Kidney epithelial cell (primary cell): ENCODE results near the gene PPIL4. TPM values are rescaled to one million over a fixed set of nuclear protein-coding genes. Genes with fewer than 3 reads are reported as not detected.

Source experiments
- DNase-seq: peaks from one replicate; pipeline ENCODE4 v3.0.0-alpha.2; 2010; ENCODE audit warnings: low read depth
- H3K27me3 ChIP-seq: 2 replicates; pipeline ENCODE4 v1.6.0; 2011; ENCODE audit warnings: low read length; ENCODE audit not compliant: control insufficient read depth, insufficient read depth
- H3K36me3 ChIP-seq: 2 replicates; pipeline ENCODE4 v1.5.1; 2011; ENCODE audit warnings: low read length; ENCODE audit not compliant: control insufficient read depth, insufficient read depth
- H3K4me3 ChIP-seq: 2 replicates; pipeline ENCODE4 v1.5.1; 2011; ENCODE audit warnings: low read depth, mild to moderate bottlenecking, control low read depth, low read length
- total RNA-seq: library from RNA; depleted of rRNA; stranded (reverse); fragments of >200 nt; gene quantifications from 2 replicates; pipeline ENCODE4 v1.2.3, GENCODE V29; 2015
- TF ChIP-seq, protein P1 (sequence below): IDR thresholded peaks from 2 replicates; pipeline ENCODE4 v1.5.1; 2011; ENCODE audit warnings: mild to moderate bottlenecking, moderate library complexity, low read length, control low read depth, inconsistent platforms; ENCODE audit not compliant: insufficient read depth, poor library complexity, severe bottlenecking

PPIL4 gene
- total RNA-seq, 1 donor from 2014 or later: 34.6 TPM

GRCh38 chr6:149567945-149568585, 22.2 kb upstream of the PPIL4 start:
- no peak for DNase-seq

GRCh38 chr6:149567194-149567586, 21.3 kb upstream of the PPIL4 start:
- no peak for DNase-seq

More at GRCh38 chr6:149567945-149568585, 22.2 kb upstream of the PPIL4 start:
- no peaks in the 10 kb centered on the region for H3K27me3 ChIP-seq
- H3K36me3 ChIP-seq: no peaks in the 10 kb centered on the region
- no peak overlapping the region for H3K4me3 ChIP-seq
- TF ChIP-seq, protein P1, sequence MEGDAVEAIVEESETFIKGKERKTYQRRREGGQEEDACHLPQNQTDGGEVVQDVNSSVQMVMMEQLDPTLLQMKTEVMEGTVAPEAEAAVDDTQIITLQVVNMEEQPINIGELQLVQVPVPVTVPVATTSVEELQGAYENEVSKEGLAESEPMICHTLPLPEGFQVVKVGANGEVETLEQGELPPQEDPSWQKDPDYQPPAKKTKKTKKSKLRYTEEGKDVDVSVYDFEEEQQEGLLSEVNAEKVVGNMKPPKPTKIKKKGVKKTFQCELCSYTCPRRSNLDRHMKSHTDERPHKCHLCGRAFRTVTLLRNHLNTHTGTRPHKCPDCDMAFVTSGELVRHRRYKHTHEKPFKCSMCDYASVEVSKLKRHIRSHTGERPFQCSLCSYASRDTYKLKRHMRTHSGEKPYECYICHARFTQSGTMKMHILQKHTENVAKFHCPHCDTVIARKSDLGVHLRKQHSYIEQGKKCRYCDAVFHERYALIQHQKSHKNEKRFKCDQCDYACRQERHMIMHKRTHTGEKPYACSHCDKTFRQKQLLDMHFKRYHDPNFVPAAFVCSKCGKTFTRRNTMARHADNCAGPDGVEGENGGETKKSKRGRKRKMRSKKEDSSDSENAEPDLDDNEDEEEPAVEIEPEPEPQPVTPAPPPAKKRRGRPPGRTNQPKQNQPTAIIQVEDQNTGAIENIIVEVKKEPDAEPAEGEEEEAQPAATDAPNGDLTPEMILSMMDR: no peak

GRCh38 chr6:149566410-149567193, 20.8 kb upstream of the PPIL4 start:
- Histone ChIP-seq H3K4me3 (peak overlapping the region; percentile 91), H3K27me3 (no peaks in the 10 kb centered on the region), H3K36me3 (no peaks in the 10 kb centered on the region)
- TF ChIP-seq, protein P1: no peak
- no peak for DNase-seq

More at GRCh38 chr6:149567194-149567586, 21.3 kb upstream of the PPIL4 start:
- TF ChIP-seq, protein P1: no peak
- Histone ChIP-seq H3K4me3 (peak overlapping the region; percentile 91), H3K27me3 (no peaks in the 10 kb centered on the region), H3K36me3 (no peaks in the 10 kb centered on the region)

GRCh38 chr6:149565527-149566409, 19.9 kb upstream of the PPIL4 start, which contains the start of gene GINM1:
GINM1 (plus strand) TSS chr6:149566375; CDS start chr6:149566415, 40 bp downstream.
- Histone ChIP-seq H3K27me3 (no peaks in the 10 kb centered on the region), H3K4me3 (peak within 1 kb of the TSS; percentile 91), H3K36me3 (no peaks in the 10 kb centered on the region)
- TF ChIP-seq, protein P1: peak; percentile 89
- peak; percentile 59 for DNase-seq

DNA sequence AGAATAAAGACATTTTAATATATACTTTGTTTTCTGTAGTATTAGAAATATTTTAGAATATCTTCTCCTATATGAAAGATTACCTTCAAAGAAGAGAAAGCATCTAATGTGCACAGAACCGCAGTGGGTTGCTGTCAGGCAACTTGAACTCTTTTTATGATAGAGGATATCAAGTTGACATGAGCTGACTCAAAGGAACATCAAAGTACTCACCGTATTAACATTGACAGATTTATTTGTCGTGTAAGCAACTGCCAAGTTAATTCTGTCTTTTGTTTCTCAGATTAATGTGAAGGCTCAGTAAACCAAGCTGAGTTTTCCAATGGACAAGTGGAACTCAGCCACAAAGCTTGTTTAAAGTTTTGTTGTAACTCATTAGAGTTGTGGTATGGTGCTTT, 18.1 kb upstream of the PPIL4 start:
- TF ChIP-seq, protein P1: no peak
- Histone ChIP-seq H3K4me3 (no peak overlapping the region), H3K36me3 (no peaks in the 10 kb centered on the region), H3K27me3 (no peaks in the 10 kb centered on the region)
- no peak for DNase-seq
